Vagina (tissue), 2 donors: Measurements from ENCODE around the gene GFRA1. TPM values are rescaled to one million over a fixed set of nuclear protein-coding genes. Genes with fewer than 3 reads are reported as not detected.
A peak's percentile ranks its signal among the peaks of the same experiment; 100 is the strongest.

ENCODE experiments used
- DNase-seq, 2 donors: peaks; one replicate each; pipeline ENCODE4 v3.0.0-alpha.2; 2017; ENCODE audit errors: extremely low spot score in 2 of 2
- H3K27ac ChIP-seq: fragments of 200-600 bp; sonication (generic); one replicate; pipeline ENCODE4 v1.5.1; 2019
- H3K27me3 ChIP-seq: fragments of 200-600 bp; sonication (generic); one replicate; pipeline ENCODE4 v1.5.1; 2019
- H3K36me3 ChIP-seq, 2 donors: fragments of 200-600 bp; sonication (generic); one replicate each; pipeline ENCODE4 v1.5.1; 2017 to 2019
- H3K4me1 ChIP-seq: fragments of 200-600 bp; sonication (generic); one replicate; pipeline ENCODE4 v1.5.1; 2019
- H3K4me3 ChIP-seq, 2 donors: fragments of 200-600 bp; sonication (generic); 1 replicate in 1 of 2; 2 replicates in 1 of 2; pipeline ENCODE4 v1.5.1; 2016 to 2019
- H3K9me3 ChIP-seq: fragments of 200-600 bp; sonication (generic); one replicate; pipeline ENCODE4 v1.5.1; 2019
- POLR2A ChIP-seq, 2 donors: fragments of 450-650 bp; IDR thresholded peaks; one replicate each; pipeline ENCODE4 v1.6.1; 2017; ENCODE audit warnings: antibody characterized with exemption in 2 of 2, mild to moderate bottlenecking in 2 of 2, moderate library complexity in 2 of 2
- POLR2AphosphoS5 ChIP-seq, 2 donors: sonication (generic); formaldehyde crosslinking; IDR thresholded peaks; one replicate each; pipeline ENCODE4 v1.9.0; 2017; ENCODE audit warnings: antibody characterized with exemption in 2 of 2, mild to moderate bottlenecking in 2 of 2, low read depth in 1 of 2; ENCODE audit not compliant: insufficient read depth in 1 of 2
- intact Hi-C: fragments of 100-400 bp; cut with DNase I; formaldehyde crosslinking; loops from one replicate; pipeline ENCODE4 v1.15.1; 2023
- total RNA-seq: library from RNA; depleted of rRNA; stranded (reverse); fragments of >200 nt; gene quantifications from one replicate; pipeline ENCODE4 v1.2.3, GENCODE V29; 2016
- TF ChIP-seq, protein P1 (sequence below), 3 experiments: fragments of 450-650 bp in 2 of 3; fragments of 200-600 bp in 1 of 3; sonication (generic) in 1 of 3; IDR thresholded peaks; one replicate each; pipeline ENCODE4 v1.5.1; 2017 to 2019; ENCODE audit warnings: antibody characterized with exemption in 3 of 3, mild to moderate bottlenecking in 2 of 3, moderate library complexity in 2 of 3

GFRA1 gene
- total RNA-seq, 1 donor from 2014 or later = 57.7 TPM

DNA sequence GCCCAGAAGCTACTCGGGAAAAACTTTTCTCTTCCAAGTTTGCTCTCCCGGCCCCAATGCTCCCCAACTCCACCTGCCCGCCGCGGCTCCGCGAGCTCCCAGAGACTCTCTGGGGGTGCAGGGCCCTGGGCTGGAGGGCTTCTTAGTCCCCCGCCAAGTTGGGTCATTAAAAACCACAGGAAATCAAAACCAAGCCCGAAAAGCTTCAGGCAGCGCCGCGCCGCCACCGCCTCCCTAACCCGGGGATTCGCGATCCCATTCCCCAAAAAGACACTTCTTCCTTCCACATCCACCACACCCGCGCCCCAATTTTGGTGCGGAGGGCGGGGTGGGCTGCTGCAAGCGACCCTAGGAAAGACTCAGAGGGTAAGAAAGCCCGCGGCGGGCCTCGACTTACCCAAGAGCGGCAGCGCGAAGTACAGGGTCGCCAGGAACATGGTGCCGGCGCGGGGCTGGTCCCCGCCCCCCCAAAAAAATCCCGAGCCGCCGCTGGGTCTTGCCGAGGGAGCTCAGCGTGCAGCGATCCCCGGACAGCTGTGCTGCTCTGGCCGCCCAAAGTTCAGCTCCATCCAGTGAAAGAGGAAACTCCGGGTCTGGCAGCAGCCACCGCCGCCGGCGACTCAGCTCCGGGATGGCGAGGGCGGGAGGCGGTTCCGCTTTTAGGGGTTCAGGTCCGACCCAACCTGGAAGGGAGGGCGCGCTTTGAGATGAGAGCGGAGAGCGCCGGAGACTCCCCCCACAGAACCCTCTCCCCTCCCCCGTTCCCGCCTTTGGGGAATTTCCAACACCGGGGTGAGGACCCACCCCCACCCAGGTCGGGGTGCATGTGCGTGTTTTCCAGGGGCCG lies 1.2 kb downstream of the GFRA1 start:
- TF ChIP-seq POLR2A (IDR thresholded peaks at IDR 0.05) = no peak
- TF ChIP-seq, protein P1, sequence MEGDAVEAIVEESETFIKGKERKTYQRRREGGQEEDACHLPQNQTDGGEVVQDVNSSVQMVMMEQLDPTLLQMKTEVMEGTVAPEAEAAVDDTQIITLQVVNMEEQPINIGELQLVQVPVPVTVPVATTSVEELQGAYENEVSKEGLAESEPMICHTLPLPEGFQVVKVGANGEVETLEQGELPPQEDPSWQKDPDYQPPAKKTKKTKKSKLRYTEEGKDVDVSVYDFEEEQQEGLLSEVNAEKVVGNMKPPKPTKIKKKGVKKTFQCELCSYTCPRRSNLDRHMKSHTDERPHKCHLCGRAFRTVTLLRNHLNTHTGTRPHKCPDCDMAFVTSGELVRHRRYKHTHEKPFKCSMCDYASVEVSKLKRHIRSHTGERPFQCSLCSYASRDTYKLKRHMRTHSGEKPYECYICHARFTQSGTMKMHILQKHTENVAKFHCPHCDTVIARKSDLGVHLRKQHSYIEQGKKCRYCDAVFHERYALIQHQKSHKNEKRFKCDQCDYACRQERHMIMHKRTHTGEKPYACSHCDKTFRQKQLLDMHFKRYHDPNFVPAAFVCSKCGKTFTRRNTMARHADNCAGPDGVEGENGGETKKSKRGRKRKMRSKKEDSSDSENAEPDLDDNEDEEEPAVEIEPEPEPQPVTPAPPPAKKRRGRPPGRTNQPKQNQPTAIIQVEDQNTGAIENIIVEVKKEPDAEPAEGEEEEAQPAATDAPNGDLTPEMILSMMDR (IDR thresholded peaks at IDR 0.05) = no peak
- no peak for TF ChIP-seq POLR2AphosphoS5 (IDR thresholded peaks at IDR 0.05; ENCODE audit: insufficient read depth in 1 of 2, low read depth in 1 of 2)
- intact Hi-C loops = loop anchor here (10.0 kb wide), 1 partner anchor 327 kb away; no protein-coding TSS in a partner anchor
- DNase-seq = no peak
- H3K27me3 ChIP-seq = no peaks in the 10 kb centered on the region
- H3K4me3 ChIP-seq = peak overlapping the region; percentile 57 to 59
- H3K36me3 ChIP-seq = no peaks in the 10 kb centered on the region
- H3K27ac ChIP-seq = peak overlapping the region; percentile 76
- H3K4me1 ChIP-seq = peaks cover 24% of the 10 kb centered on the region
- H3K9me3 ChIP-seq = no peaks in the 10 kb centered on the region

DNA sequence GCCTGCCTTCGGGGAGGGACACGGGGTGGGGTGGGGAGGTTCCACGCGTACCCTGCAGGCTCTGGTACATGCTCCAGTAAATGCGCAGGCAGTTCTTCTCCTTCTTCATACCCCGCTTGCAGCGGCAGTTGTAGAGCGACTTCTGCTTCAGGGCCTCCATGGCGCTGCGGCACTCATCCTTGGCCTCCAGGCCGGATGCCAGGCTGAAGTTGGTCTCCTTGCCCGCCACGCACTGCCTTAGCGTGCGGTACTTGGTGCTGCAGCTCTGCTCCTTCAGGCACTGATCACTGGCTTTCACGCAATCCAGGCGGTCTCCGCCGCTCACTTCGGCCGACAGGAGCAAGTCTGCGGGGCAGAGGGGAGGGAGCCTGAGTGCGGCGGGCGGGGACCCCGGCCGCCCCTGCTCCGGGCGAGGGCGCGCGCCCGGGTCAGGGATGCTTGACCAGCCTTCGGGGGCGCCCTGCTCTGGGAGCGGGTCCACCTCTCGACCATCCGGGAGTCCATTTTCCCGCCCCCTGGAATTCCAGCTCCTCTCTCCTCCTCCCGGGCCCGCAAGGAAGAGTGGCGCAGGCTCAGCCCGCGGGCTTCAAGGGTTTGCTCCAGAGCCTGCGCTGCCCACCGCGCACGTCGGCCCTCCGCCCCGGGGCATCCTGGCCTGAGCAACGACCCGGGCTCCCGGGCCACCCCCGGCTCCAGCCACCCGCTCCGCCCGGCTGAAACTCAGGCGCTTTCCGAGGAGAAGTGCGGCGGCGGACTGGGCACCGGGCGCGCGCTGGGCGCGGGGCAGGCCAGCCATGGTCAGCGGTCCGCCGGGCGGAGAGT lies 2.0 kb downstream of the GFRA1 start:
- H3K27ac ChIP-seq = peak overlapping the region; percentile 76
- no peaks in the 10 kb centered on the region for H3K36me3 ChIP-seq
- peaks cover 24% of the 10 kb centered on the region for H3K4me1 ChIP-seq
- no peaks in the 10 kb centered on the region for H3K27me3 ChIP-seq
- peak overlapping the region; percentile 57 to 59 for H3K4me3 ChIP-seq
- no peak for DNase-seq
- no peak for TF ChIP-seq POLR2A (IDR thresholded peaks at IDR 0.05)
- peak in 1 of 2 donors; percentile 69 for TF ChIP-seq POLR2AphosphoS5 (IDR thresholded peaks at IDR 0.05; ENCODE audit: insufficient read depth in 1 of 2, low read depth in 1 of 2)
- intact Hi-C loops = loop anchor here (10.0 kb wide), 1 partner anchor 326 kb away; no protein-coding TSS in a partner anchor
- H3K9me3 ChIP-seq = no peaks in the 10 kb centered on the region

DNA sequence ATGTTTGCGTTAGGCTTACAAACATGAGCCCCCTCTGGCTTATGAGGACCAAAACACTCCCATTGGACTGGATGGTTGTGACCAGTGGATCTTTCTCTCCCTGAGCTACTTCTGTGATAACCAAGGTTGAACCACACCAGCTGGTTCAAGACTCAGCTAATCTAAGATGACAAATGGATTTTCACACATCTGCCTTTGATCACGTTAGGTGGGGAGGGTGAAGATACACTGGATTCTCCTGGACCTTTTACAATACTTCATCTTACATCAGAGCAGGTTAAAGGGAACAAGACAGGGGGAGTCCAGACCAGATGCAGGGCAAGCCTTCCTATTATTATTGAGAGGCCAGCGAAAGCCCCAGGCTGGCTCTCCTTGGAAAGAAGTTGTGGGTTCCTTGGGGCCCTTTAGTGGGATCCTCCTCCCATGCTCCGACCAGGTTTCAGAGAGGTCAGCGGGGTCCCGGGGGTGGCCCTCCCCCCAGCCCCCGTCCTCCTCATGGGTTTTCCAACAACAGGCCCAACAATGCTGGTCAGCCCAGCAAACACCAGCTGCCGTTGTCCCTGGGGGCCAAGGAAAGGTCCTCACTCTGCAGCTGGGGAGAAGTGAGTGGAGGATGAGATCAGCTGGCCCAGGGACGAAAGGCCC lies 2.8 kb downstream of the GFRA1 start:
- Histone ChIP-seq H3K27ac (peak overlapping the region; percentile 76), H3K4me1 (peaks cover 24% of the 10 kb centered on the region), H3K36me3 (no peaks in the 10 kb centered on the region), H3K27me3 (no peaks in the 10 kb centered on the region), H3K4me3 (peak overlapping the region; percentile 57 to 59), H3K9me3 (no peaks in the 10 kb centered on the region)
- no peak for DNase-seq
- TF ChIP-seq POLR2A (IDR thresholded peaks at IDR 0.05) = no peak
- intact Hi-C loops = loop anchor here (10.0 kb wide), 1 partner anchor 325 kb away; no protein-coding TSS in a partner anchor

DNA sequence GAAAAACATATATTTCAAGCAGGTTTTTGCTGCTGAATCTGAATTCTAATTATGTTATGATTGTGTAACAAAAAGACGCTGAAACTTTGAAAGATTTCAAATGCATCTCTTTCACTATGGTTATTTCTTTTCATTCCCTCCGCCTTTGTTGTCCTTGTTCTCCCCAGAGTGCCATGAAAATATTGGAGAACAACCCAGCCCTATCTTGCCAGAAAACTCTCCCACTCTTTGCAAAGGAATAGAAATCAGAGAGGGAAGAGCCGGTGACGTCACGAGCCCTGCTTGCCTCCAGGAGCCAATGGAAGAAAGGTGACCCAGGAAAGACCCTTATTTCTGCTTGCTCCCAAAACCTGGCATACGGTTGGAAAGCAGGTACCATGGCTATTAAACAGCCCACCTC lies 3.4 kb downstream of the GFRA1 start:
- H3K27me3 ChIP-seq = no peaks in the 10 kb centered on the region
- H3K27ac ChIP-seq = no peak overlapping the region
- no peaks in the 10 kb centered on the region for H3K36me3 ChIP-seq
- no peaks in the 10 kb centered on the region for H3K9me3 ChIP-seq
- no peak for TF ChIP-seq POLR2AphosphoS5 (IDR thresholded peaks at IDR 0.05; ENCODE audit: insufficient read depth in 1 of 2, low read depth in 1 of 2)
- TF ChIP-seq POLR2A (IDR thresholded peaks at IDR 0.05) = no peak
- TF ChIP-seq, protein P1 (IDR thresholded peaks at IDR 0.05) = no peak
- no peak for DNase-seq
- no peak overlapping the region for H3K4me3 ChIP-seq
- intact Hi-C loops = loop anchor here (10.0 kb wide), 1 partner anchor 325 kb away; no protein-coding TSS in a partner anchor
- peaks cover 24% of the 10 kb centered on the region for H3K4me1 ChIP-seq

DNA sequence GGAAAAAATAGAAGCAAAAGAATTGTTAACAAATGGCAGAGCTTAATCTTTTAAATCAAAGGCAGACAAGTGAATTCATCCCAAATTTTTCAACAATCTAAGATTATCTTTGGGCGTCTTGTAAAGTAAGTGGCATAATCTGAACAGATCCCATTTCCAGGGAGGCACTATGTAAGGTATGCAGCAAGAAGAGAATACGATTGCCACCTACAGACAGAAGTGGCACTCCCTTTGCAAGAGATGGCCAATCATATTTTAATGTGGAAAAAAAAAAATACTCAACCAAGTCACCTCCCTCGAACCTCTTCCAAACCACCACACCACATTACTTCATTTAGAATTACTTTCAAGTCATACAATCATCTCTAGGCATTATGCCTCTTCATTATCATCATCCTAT lies 4.0 kb downstream of the GFRA1 start:
- Histone ChIP-seq H3K4me1 (peaks cover 24% of the 10 kb centered on the region), H3K27me3 (no peaks in the 10 kb centered on the region), H3K27ac (no peak overlapping the region), H3K9me3 (no peaks in the 10 kb centered on the region), H3K4me3 (no peak overlapping the region), H3K36me3 (no peaks in the 10 kb centered on the region)
- no peak for DNase-seq
- intact Hi-C loops = no loop called here
- TF ChIP-seq POLR2AphosphoS5 (IDR thresholded peaks at IDR 0.05; ENCODE audit: insufficient read depth in 1 of 2, low read depth in 1 of 2) (no peak), POLR2A (IDR thresholded peaks at IDR 0.05) (no peak)
- TF ChIP-seq, protein P1 (IDR thresholded peaks at IDR 0.05) = no peak
